IPS DF 6.9 (cell line): ENCODE data around the gene CPLANE2.
"Not testable (repeated sequence)": the region's sequence is repeated elsewhere in the genome, so short reads cannot be mapped to it uniquely, and the experiment has no call there.

Experiments
- DNase-seq: peaks from one replicate; pipeline ENCODE4 v3.0.0-alpha.2; 2013; ENCODE audit warnings: low read depth, low spot score
- H3K27ac ChIP-seq: one replicate; pipeline ENCODE4 v1.5.1; 2013; ENCODE audit warnings: low read length, control low read depth
- H3K27me3 ChIP-seq: 2 replicates; pipeline ENCODE4 v1.6.1; 2013; ENCODE audit warnings: mild to moderate bottlenecking, low read length; ENCODE audit not compliant: control insufficient read depth, insufficient read depth
- H3K36me3 ChIP-seq: 2 replicates; pipeline ENCODE4 v1.6.1; 2013; ENCODE audit warnings: low read length; ENCODE audit not compliant: control insufficient read depth, insufficient read depth
- H3K4me1 ChIP-seq: 2 replicates; pipeline ENCODE4 v1.6.1; 2013; ENCODE audit warnings: low read length; ENCODE audit not compliant: control insufficient read depth, insufficient read depth
- H3K4me3 ChIP-seq: 2 replicates; pipeline ENCODE4 v1.5.1; 2013; ENCODE audit warnings: mild to moderate bottlenecking, low read length
- H3K9me3 ChIP-seq: 2 replicates; pipeline ENCODE4 v1.6.1; 2013; ENCODE audit warnings: low read length, inconsistent platforms; ENCODE audit not compliant: control insufficient read depth, insufficient read depth
- WGBS: extraction: QIAGEN DNeasy Blood & Tissue Kit; methylation state at CpG from one replicate; pipeline ENCODE4 v1.1.7; 2013; ENCODE audit warnings: mixed read lengths, missing lambda C conversion rate; ENCODE audit not compliant: insufficient read length, insufficient coverage; 5-methylcytosine and 5-hydroxymethylcytosine counted together

CPLANE2 gene

DNA sequence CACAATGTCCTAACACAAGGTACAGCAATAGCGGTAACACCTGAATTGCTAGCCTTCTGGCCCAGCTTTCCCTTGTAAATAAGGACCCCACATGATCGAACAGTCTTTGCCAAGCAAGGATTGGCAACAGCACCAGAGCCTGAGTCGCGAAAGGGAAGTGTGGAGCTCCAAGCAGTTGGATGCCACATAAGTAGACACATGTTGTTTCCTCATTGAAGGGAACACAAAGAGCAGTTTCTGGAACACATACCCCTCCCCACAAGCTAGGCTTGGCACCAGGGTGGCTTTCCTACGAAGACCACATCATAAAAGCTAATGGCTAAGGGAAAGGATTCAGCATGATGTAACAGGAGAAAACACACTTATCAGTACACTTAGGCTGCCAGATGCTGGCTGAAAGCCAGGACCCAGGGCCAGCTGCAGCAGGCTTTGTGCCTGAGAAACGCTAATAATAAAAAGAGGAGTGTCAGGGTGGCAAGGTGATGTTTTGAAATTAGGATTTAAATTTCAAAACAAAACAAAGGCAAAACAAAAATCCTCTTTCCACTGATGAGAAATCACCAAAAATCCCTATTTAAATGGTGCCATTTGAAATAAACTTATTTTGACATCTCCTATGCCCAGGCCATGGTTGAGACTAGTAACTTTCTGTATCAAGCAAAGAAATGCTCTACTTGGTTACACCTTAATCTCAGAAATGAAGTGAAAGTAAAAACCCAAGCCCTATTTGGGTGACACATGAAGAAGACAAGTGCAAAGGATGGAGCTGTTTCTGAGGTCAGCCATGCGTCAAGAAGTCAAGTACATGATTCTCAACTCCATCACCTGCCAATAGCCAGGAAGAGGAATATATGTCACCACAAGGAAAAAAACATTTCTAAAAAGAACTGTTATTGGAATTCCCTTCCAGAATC is 11.9 kb upstream of the CPLANE2 start:
- H3K4me3 ChIP-seq = no peak overlapping the region
- no peak for DNase-seq
- H3K4me1 ChIP-seq = no peaks in the 10 kb centered on the region
- no peaks in the 10 kb centered on the region for H3K27me3 ChIP-seq
- peaks cover 10% of the 10 kb centered on the region; the same call in 1 of the 2 replicates for H3K36me3 ChIP-seq
- WGBS = no CpG with 5 or more reads among the region's 7 CpGs
- H3K9me3 ChIP-seq = no peaks in the 10 kb centered on the region
- H3K27ac ChIP-seq = no peak overlapping the region

DNA sequence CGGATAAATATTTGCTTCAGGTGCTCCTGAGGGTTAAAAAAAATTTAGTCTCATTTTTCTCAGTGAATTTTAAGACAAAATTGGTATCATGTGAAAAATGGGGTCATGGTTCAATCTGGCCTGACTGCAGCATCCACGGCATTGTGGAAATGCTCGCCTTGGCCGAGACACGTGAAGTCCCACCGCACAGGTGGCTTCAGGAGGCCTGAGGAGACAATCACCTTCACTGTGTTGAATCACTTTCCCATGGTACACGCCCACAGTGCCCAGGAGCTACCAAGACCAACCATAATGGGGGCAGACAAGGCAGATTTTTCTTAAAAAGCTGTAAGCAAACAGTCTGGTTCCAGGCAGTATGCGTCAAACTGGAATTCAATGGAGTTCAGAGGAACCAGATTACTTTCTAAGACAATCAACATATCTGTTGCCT is 11.0 kb upstream of the CPLANE2 start:
- no CpG with 5 or more reads among the region's 8 CpGs for WGBS

DNA sequence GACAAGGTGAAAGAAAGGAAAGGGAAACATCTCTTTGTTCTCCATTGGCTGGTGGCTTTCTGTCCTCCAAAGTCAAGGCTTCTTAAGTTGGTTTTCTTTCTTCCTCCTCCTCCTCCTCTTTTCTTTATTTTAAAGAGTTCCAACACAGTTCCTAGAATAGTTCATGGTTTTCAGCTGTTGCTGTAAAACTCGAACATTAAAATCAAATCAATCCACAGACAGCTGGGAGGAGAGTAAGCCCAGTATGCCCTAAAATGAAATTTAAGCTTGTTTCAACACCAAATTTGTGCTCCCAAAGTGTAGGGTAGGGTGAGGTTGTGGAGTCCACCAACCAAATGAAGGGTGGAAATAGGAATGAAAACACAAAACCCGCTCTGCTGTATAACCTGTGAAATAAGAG is 10.5 kb upstream of the CPLANE2 start:
- Histone ChIP-seq H3K36me3 (peaks cover 10% of the 10 kb centered on the region; the same call in 1 of the 2 replicates), H3K27ac (no peak overlapping the region), H3K4me3 (no peak overlapping the region), H3K27me3 (no peaks in the 10 kb centered on the region), H3K9me3 (no peaks in the 10 kb centered on the region), H3K4me1 (no peaks in the 10 kb centered on the region)
- DNase-seq = no peak
- WGBS = no CpG with 5 or more reads among the region's 2 CpGs

More for the DNA sequence above, 11.0 kb upstream of the CPLANE2 start:
- DNase-seq = no peak
- no peak overlapping the region for H3K27ac ChIP-seq
- peaks cover 10% of the 10 kb centered on the region; the same call in 1 of the 2 replicates for H3K36me3 ChIP-seq
- H3K4me1 ChIP-seq = no peaks in the 10 kb centered on the region
- no peaks in the 10 kb centered on the region for H3K27me3 ChIP-seq
- H3K9me3 ChIP-seq = no peaks in the 10 kb centered on the region
- no peak overlapping the region for H3K4me3 ChIP-seq

DNA sequence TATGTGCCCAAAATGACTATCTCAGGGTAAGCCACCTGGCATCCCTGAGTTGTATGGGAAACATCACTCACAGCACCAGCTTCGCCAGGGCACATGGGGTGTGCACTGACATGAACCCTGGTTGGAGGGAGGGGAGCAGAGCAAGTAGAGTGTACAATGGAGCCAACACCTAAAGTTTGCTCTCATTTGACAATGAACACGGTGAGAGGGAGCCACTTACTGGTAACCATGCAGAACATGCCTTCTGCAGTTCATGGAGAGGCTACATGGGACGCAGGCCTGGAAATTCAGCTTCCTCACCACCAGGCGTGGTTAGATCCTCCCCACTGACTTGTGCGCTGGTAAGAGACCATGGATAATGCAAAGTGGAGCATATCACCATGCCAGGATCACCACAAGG is 10.0 kb upstream of the CPLANE2 start:
- Histone ChIP-seq H3K9me3 (no peaks in the 10 kb centered on the region), H3K27me3 (no peaks in the 10 kb centered on the region), H3K36me3 (peaks cover 10% of the 10 kb centered on the region; the same call in 1 of the 2 replicates), H3K4me1 (no peaks in the 10 kb centered on the region), H3K4me3 (no peak overlapping the region), H3K27ac (no peak overlapping the region)
- no CpG with 5 or more reads among the region's 5 CpGs for WGBS
- DNase-seq = no peak

DNA sequence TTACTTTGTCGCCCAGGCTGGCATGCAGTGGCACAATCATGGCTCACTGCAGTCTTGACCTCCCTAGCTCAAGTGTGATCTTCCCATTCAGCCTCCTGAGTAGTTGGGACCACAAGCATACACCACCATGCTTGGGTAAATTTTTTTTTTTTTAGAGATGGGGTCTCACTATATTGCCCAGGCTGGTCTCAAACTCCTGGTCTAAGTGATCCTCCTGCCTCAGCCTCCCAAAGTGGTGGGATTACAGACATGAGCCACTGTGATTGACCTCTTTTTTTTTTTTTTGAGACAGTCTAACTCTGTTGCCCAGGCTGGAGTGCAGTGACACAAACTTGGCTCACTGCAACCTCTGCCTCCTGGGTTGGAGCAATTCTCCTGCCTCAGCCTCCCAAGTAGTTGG is 9.3 kb upstream of the CPLANE2 start:
- not testable (repeated sequence) for H3K4me3 ChIP-seq, H3K27me3 ChIP-seq, H3K9me3 ChIP-seq, H3K27ac ChIP-seq, H3K4me1 ChIP-seq, H3K36me3 ChIP-seq, DNase-seq
- whole genome bisulfite sequencing = no CpG with 5 or more reads among the region's 1 CpG

GRCh38 chr1:16245476-16246196 is 8.7 kb upstream of the CPLANE2 start:
- no peak overlapping the region for H3K27ac ChIP-seq
- no peaks in the 10 kb centered on the region for H3K9me3 ChIP-seq
- no peak overlapping the region for H3K4me3 ChIP-seq
- no peaks in the 10 kb centered on the region for H3K4me1 ChIP-seq
- H3K36me3 ChIP-seq = peaks cover 5% of the 10 kb centered on the region; the same call in 1 of the 2 replicates
- no CpG with 5 or more reads among the region's 9 CpGs for WGBS
- DNase-seq = no peak
- H3K27me3 ChIP-seq = no peaks in the 10 kb centered on the region

- no peak for DNase-seq
- Histone ChIP-seq H3K27me3 (no peaks in the 10 kb centered on the region), H3K9me3 (no peaks in the 10 kb centered on the region), H3K4me1 (no peaks in the 10 kb centered on the region), H3K36me3 (peaks cover 4% of the 10 kb centered on the region; the same call in 1 of the 2 replicates), H3K27ac (no peak overlapping the region), H3K4me3 (no peak overlapping the region)
- WGBS = no CpG with 5 or more reads among the region's 8 CpGs
These were observed 7.8 kb upstream of the CPLANE2 start for GRCh38 chr1:16244650-16245285.

GRCh38 chr1:16243936-16244649 is 7.1 kb upstream of the CPLANE2 start:
- Histone ChIP-seq H3K27me3 (no peaks in the 10 kb centered on the region), H3K4me3 (no peak overlapping the region), H3K36me3 (peaks cover 4% of the 10 kb centered on the region; the same call in 1 of the 2 replicates), H3K9me3 (no peaks in the 10 kb centered on the region), H3K27ac (no peak overlapping the region), H3K4me1 (no peaks in the 10 kb centered on the region)
- WGBS = no CpG with 5 or more reads among the region's 8 CpGs
- peak; percentile 78 for DNase-seq

DNA sequence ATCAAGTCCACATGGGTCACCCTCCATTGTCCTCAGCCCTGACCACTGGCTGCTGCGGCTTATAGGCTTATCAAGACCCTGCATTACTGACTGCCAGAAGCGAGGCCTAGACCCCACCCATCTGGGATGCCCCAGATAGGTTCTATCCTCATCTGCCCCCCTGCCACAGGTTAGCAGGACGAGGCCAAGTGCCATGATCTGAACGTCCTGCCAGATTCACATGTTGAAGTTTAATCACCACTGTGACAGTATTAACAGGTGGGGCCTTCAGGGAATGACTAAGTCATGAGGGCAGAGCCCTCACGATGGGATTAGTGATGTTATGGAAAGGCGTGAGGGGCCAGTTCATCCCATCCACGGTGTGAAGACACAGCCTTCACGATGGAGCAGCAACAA is 6.2 kb upstream of the CPLANE2 start:
- H3K27ac ChIP-seq = no peak overlapping the region
- no CpG with 5 or more reads among the region's 8 CpGs for WGBS

More for the DNA sequence above, 6.2 kb upstream of the CPLANE2 start:
- no peak overlapping the region for H3K4me3 ChIP-seq
- DNase-seq = no peak
- no peaks in the 10 kb centered on the region for H3K9me3 ChIP-seq
- H3K27me3 ChIP-seq = no peaks in the 10 kb centered on the region
- no peaks in the 10 kb centered on the region for H3K4me1 ChIP-seq
- H3K36me3 ChIP-seq = peaks cover 4% of the 10 kb centered on the region; the same call in 1 of the 2 replicates
